GM19463 (cell line): ENCODE measurements around the gene TSC1.

ENCODE experiments used
- ATAC-seq: cut with Tn5 transposase; IDR thresholded peaks from one replicate; pipeline ENCODE4 v1.9.1; 2021; ENCODE audit warnings: mild to moderate bottlenecking, moderate library complexity; ENCODE audit not compliant: unreplicated experiment

TSC1 gene

GRCh38 chr9:132873403-132873802 lies 71.0 kb downstream of the TSC1 start:
- ATAC-seq = no peak

- ATAC-seq = no peak
These were observed 75.2 kb downstream of the TSC1 start for GRCh38 chr9:132869266-132869665.

- no peak for ATAC-seq
These were observed 77.5 kb downstream of the TSC1 start for GRCh38 chr9:132866898-132867297.

DNA sequence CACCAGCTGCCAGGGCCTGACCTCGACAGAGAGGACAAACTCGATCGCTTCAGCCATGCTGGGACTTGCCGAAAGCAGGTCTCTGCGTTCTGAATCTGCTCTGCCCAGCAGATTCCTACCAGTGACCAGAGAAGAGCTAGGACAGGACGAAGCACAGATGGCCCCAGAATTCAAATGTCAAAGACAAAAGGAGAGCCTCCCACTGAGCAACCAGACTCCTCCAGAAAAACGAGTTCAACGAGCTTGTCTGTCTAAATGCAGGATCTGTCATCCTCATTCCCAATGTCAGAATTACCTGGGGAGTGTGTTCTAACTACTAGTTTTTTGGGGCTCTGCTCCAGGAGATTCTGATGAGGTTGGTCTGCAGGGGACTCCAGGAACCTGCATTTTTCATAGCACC lies 79.7 kb downstream of the TSC1 start:
- ATAC-seq = no peak

DNA sequence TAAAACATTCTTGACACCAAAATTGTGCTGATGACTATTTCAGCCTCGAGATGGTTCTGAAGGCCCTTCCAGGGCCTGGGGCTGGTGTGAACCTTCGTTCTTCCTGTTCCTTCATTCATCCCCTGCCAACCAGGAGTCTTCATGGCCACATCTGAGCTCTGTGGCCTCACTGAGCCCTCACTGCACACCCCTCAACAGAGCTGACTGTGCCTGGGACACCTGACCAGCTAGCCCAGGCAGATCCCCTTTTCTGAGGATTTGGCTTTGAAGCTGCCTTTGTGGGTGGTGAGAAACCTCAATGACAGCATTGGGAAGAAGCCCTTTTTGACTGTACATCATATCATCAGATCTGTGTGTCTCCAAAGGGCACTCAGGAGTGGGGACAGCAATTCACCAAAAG lies 80.1 kb downstream of the TSC1 start:
- ATAC-seq = no peak

DNA sequence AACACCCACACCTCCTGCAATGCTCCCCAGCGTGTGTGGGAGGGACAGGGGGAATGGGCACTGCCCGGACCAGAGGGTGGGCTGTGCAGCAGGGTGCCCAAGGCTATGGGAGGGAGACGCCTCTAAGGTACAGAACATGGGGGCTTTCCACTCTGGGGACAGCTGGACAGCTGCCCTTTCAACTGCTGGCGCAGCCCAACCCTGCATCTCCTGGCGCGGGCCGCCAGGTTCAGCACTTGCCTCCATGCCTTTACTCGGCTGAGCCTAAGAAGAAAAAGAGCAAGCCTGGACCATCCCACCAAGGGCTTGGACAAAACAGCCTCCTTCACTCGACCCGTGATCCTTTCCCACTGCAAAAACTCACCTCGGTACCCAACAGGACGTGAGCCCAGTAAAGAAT lies 81.3 kb downstream of the TSC1 start:
- ATAC-seq = no peak

GRCh38 chr9:132862533-132862932 lies 81.9 kb downstream of the TSC1 start:
- no peak for ATAC-seq

- no peak for ATAC-seq
These were observed 82.8 kb downstream of the TSC1 start for GRCh38 chr9:132861666-132862065.

DNA sequence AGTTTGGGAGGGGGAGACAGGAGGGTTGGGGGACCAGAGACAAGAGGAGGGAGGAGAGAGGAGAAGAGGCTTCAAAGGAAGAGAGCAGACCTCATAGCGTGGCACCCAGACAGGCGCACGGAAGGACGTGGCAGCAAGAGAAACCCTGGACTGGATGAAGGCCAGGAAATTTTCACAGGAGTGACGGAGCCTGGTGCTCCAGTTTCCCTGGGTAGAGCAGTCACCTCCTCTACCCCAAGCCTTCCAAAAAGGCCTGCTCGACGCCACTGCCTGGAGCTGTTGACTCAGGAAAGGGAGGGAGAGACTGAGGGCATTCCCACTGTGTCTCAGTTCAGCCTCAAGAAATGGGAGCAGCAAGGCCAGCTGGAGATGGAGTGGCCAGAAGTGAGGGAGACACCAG lies 85.7 kb downstream of the TSC1 start:
- no peak for ATAC-seq

DNA sequence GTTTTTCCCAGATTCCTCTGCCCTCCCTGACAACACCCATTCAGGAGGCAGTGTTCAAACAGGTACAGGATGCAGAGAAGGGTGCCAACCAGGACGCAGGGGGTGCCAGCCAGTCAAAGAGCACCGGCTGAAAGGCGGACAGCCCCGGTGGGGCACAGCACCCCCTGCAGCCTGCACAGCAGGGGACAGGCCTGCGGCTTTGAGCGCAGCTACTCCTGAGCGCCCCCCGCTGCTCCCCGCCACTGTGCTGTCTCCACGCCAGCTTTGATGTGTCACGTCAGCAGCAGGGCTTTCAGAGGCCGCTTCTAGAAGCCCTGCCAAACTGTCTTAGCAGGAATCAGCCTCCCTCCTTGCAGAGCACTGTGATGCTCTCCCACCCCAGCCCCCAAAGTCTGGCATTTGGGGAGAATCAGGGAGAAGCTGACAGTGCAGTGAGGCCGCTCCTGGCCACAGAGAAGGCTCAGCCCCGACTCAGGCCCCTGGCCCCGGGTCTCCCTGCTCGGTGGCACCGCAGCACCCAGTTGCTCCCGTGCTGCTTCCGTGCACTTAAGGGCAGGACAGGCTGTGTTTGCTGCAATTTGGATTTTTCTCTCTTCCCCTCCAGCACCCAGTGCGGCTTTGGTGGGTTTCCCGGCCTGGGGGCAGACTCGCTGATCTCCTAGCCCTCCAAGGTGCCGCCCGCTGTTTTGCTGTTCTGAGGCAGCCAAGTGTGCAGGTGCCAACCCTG lies 86.6 kb downstream of the TSC1 start:
- ATAC-seq = no peak

- no peak for ATAC-seq
These were observed 87.4 kb downstream of the TSC1 start for GRCh38 chr9:132857031-132857430.

- ATAC-seq = no peak
These were observed 88.5 kb downstream of the TSC1 start for GRCh38 chr9:132855904-132856303.

GRCh38 chr9:132854832-132855231 lies 89.6 kb downstream of the TSC1 start:
- ATAC-seq = no peak

DNA sequence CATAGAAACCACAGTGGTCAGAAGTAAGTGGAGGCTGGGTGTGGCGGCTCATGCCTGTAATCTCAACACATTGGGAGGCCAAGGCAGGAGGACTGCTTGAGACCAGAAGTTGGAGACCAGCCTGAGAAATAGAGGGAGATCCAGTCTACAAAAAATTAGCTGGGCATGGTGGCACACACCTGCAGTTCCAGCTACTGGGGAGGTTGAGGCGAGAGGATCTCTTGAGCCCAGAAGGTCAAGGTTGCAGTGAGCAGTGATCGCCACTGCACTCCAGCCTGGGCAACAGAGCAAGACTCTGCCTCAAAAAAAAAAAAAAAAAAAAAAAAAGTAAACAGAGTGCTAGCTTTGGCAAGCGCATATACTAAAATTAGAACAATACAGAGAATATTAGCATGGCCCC lies 90.9 kb downstream of the TSC1 start:
- ATAC-seq = no peak

DNA sequence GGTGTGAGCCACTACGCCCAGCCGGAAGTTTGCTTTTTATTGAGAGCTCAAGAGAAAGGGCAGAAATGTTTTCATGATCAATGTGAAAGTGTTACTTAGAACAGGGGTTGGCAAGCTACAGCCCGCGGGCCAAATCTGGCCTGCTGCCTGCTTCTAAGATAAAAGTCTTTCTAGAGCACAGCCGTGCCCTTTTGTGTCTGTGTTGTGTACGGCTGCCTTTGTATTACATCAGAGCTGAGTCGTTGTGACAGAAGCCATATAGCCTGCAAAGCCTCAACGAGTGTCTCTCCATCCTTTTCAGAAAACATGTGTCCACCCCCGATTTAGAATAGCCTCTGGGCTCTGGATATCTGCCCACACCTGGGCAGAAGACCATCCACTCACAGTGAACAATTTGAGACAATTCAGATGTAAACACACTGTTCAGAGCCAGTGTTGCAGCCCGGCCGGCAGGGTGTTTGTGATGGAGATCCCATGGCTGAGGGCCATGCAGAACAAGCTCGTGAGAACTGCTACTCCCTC lies 95.2 kb downstream of the TSC1 start:
- no peak for ATAC-seq

DNA sequence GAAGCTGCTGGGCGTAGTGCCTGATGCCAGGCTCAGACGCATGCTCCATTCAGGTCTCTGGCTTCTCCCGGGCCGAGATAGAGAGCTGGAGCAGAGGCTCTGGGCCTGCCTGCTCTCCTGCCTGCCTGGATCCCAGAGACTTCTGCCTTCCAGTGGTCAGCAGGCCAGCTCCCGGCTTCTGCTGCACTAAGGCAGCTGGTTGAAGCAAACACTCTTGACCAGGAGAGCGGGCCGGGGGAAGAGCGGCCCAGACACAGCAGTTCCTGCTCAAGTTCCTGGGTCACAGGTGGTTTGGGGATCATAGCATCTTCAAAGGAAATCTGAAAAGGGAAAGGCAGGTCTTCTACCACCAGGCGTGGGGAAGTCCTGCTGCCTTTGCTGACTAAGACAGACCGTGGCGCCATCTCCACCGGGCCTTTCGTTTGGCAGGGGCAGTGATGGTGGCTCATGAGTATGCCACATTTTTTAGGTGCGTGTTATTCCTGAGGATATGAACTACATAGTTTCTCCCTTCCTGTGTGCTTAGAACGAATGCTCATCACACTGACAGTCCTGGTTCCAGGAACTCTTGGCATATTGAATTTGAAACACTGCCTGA lies 97.4 kb downstream of the TSC1 start:
- no peak for ATAC-seq

GRCh38 chr9:132846109-132846917 lies 98.1 kb downstream of the TSC1 start:
- ATAC-seq = no peak

- ATAC-seq = no peak
These were observed 102.0 kb downstream of the TSC1 start for GRCh38 chr9:132842124-132843044.
